Testis (tissue), 3 donors: ENCODE measurements around the gene VCAM1. TPM values are rescaled to one million over a fixed set of nuclear protein-coding genes. Genes with fewer than 3 reads are reported as not detected.

Experiments used
- DNase-seq: peaks from one replicate; pipeline ENCODE4 v3.0.0-alpha.2; 2019
- H3K27ac ChIP-seq, 2 donors: fragments of 200-600 bp; sonication (generic); one replicate each; pipeline ENCODE4 v1.5.1; 2019
- H3K27me3 ChIP-seq: fragments of 200-600 bp; sonication (generic); one replicate; pipeline ENCODE4 v1.5.1; 2019
- H3K36me3 ChIP-seq: fragments of 200-600 bp; sonication (generic); one replicate; pipeline ENCODE4 v1.5.1; 2017; ENCODE audit warnings: low read depth; ENCODE audit errors: missing control alignments
- H3K4me1 ChIP-seq: fragments of 200-600 bp; sonication (generic); one replicate; pipeline ENCODE4 v1.5.1; 2019
- H3K4me3 ChIP-seq, 2 donors: fragments of 200-600 bp; sonication (generic); one replicate each; pipeline ENCODE4 v1.5.1; 2017 to 2019
- H3K9me3 ChIP-seq: fragments of 200-600 bp; sonication (generic); one replicate; pipeline ENCODE4 v1.5.1; 2017
- POLR2A ChIP-seq: fragments of 450-650 bp; IDR thresholded peaks from one replicate; pipeline ENCODE4 v1.6.1; 2017; ENCODE audit warnings: antibody characterized with exemption, mild to moderate bottlenecking, moderate library complexity
- WGBS, 2 donors: methylation state at CpG; one replicate each; pipeline ENCODE4 v1.1.5; 2018; 5-methylcytosine and 5-hydroxymethylcytosine counted together
- intact Hi-C: fragments of 100-400 bp; cut with DNase I; formaldehyde crosslinking; loops from one replicate; pipeline ENCODE4 v1.15.1; 2023; ENCODE audit warnings: low total_unique reads
- polyA plus RNA-seq: library from polyadenylated mRNA; stranded (reverse); fragments of 350-450 nt; fragmentation: Illumina TruSeq; extraction: RNeasy Lipid Tissue Mini Kit (QIAGEN cat#74804); gene quantifications from one replicate; pipeline ENCODE4 v1.2.3, GENCODE V29; 2014; ENCODE audit warnings: low read depth, low replicate concordance; ENCODE audit not compliant: insufficient read depth
- total RNA-seq, 2 donors: library from RNA; depleted of rRNA; stranded (reverse); fragments of >200 nt; gene quantifications; one replicate each; pipeline ENCODE4 v1.2.3, GENCODE V29; 2016
- TF ChIP-seq, protein P1 (sequence below), 3 experiments: fragments of 450-650 bp in 2 of 3; fragments of 200-600 bp in 1 of 3; sonication (generic) in 1 of 3; IDR thresholded peaks; one replicate each; pipeline ENCODE4 v1.5.1; 2016 to 2019; ENCODE audit warnings: antibody characterized with exemption in 3 of 3, mild to moderate bottlenecking in 2 of 3, moderate library complexity in 1 of 3

VCAM1 gene
- total and polyA plus RNA-seq, 3 donors from 2014 or later: 4.1 to 11.7 (median 8.6) TPM

DNA sequence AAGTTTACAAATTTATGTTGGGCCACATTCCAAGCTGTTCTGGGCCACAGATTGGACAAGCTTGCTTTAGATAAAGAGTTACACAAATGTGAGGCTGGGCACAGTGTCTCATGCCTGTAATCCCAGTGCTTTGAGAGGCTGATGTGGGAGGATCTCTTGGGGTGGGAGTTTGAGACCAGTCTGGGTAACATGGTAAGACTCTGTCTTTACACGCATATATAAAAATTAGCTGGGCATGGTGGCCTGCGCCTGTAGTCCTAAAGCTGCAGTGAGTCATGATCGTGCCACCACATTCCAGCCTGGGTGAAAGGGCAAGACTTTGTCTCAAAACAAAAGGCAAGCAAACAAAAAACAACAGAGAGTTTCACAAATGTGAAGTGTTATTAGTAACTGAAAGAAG lies 5.9 kb upstream of the VCAM1 start:
- Histone ChIP-seq H3K36me3 (no peaks in the 10 kb centered on the region), H3K4me3 (no peak overlapping the region), H3K4me1 (no peaks in the 10 kb centered on the region), H3K9me3 (no peaks in the 10 kb centered on the region), H3K27me3 (no peaks in the 10 kb centered on the region), H3K27ac (no peak overlapping the region)
- TF ChIP-seq, protein P1, sequence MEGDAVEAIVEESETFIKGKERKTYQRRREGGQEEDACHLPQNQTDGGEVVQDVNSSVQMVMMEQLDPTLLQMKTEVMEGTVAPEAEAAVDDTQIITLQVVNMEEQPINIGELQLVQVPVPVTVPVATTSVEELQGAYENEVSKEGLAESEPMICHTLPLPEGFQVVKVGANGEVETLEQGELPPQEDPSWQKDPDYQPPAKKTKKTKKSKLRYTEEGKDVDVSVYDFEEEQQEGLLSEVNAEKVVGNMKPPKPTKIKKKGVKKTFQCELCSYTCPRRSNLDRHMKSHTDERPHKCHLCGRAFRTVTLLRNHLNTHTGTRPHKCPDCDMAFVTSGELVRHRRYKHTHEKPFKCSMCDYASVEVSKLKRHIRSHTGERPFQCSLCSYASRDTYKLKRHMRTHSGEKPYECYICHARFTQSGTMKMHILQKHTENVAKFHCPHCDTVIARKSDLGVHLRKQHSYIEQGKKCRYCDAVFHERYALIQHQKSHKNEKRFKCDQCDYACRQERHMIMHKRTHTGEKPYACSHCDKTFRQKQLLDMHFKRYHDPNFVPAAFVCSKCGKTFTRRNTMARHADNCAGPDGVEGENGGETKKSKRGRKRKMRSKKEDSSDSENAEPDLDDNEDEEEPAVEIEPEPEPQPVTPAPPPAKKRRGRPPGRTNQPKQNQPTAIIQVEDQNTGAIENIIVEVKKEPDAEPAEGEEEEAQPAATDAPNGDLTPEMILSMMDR (IDR thresholded peaks at IDR 0.05): no peak
- TF ChIP-seq POLR2A: no peak
- 90 to 95% methylated on average over 3 of the region's 3 CpGs for WGBS, 2 donors
- no peak for DNase-seq
- intact Hi-C loops: no loop called here

DNA sequence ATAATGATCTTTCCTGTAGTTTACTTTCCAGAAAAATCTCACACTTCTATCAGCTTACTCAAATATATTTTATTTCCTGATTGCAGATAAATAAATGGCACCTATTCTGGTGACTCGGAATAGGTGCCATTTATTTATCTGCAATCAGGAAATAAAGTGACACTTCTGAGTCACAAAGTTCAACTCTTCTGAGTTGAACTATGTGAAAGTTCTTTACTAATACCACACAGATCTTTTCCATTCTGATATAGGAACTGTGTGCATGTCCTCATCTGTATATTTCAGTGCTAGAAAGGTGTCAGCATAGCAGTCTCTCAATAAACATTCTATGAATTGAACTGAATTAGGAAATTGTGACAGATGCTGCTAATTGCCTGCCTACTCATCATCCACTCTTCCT lies 4.9 kb upstream of the VCAM1 start:
- WGBS, 2 donors: 89% methylated on average over 1 of the region's 1 CpG
- Histone ChIP-seq H3K27me3 (no peaks in the 10 kb centered on the region), H3K4me1 (no peaks in the 10 kb centered on the region), H3K27ac (no peak overlapping the region), H3K4me3 (no peak overlapping the region), H3K36me3 (no peaks in the 10 kb centered on the region), H3K9me3 (no peaks in the 10 kb centered on the region)
- no peak for DNase-seq
- no peak for TF ChIP-seq POLR2A
- TF ChIP-seq, protein P1 (IDR thresholded peaks at IDR 0.05): no peak
- intact Hi-C loops: no loop called here

DNA sequence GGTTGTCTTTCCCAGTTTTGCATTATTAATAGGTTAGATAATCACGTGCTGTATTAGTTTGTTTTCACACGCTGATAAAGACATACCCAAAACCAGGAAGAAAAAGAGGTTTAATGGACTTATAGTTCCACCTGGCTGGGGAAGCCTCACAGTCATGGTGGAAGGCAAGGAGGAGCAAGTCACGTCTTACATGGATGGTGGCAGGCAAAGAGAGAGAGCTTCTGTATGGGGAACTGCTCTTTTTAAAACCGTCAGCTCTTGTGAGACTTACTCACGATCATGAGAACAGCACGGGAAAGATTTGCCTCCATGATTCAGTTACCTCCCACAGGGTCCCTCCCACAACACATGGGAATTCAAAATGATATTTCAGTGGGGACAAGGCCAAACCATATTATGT lies 2.3 kb upstream of the VCAM1 start:
- Histone ChIP-seq H3K4me1 (no peaks in the 10 kb centered on the region), H3K4me3 (no peak overlapping the region), H3K27ac (no peak overlapping the region), H3K36me3 (no peaks in the 10 kb centered on the region), H3K27me3 (no peaks in the 10 kb centered on the region), H3K9me3 (no peaks in the 10 kb centered on the region)
- DNase-seq: no peak
- TF ChIP-seq, protein P1 (IDR thresholded peaks at IDR 0.05): no peak
- no peak for TF ChIP-seq POLR2A
- 84 to 88% methylated on average over 6 of the region's 6 CpGs for WGBS, 2 donors
- intact Hi-C loops: no loop called here

DNA sequence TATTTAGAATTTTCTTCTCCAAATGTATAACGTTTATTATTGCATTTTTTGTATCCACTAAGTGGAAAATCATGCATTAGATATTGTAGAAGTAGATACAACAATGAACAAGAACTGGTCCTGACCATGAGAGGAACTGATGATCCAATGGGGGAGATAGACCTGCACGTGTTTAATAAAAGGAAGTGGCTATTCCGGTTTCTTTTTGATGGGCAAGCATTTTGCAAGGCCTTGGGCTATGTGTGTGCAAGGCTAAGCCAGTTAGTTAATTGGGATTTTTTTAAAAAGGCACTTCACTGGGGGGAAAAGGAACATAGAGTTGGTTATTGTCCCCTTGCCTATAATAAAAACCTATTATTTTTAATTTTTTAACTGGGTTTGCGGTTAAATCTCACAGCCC lies 961 bp upstream of the VCAM1 start:
- H3K4me1 ChIP-seq: no peaks in the 10 kb centered on the region
- WGBS, 2 donors: 58 to 63% methylated on average over 4 of the region's 4 CpGs
- DNase-seq: no peak
- intact Hi-C loops: no loop called here
- no peak overlapping the region for H3K4me3 ChIP-seq
- no peaks in the 10 kb centered on the region for H3K36me3 ChIP-seq
- no peak overlapping the region for H3K27ac ChIP-seq
- no peaks in the 10 kb centered on the region for H3K9me3 ChIP-seq
- no peaks in the 10 kb centered on the region for H3K27me3 ChIP-seq
- TF ChIP-seq POLR2A: no peak
- TF ChIP-seq, protein P1 (IDR thresholded peaks at IDR 0.05): no peak

DNA sequence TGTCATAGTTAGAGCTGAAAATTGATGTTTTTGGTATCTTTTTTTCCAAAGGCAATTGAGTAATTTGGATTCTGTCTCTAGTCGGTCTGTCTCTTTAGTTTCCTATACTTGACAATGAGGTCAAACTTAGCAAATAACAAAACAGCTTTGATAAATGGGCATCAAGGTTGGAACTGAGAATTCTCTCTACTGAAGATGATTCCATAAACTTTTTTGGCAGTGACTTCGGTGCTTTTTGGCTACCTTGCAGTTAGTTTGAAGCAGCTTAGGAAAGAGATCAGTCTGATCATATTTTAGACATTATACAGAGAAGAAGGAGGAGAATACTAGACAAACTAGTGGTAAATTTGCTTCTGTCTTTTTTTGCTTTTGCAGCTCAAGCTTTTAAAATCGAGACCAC lies 559 bp downstream of the VCAM1 start:
- intact Hi-C loops: no loop called here
- DNase-seq: no peak
- peak overlapping the region in 1 of 2 donors; percentile 29 for H3K4me3 ChIP-seq
- no peaks in the 10 kb centered on the region for H3K4me1 ChIP-seq
- no peaks in the 10 kb centered on the region for H3K9me3 ChIP-seq
- H3K27me3 ChIP-seq: no peaks in the 10 kb centered on the region
- no peak for TF ChIP-seq POLR2A
- TF ChIP-seq, protein P1 (IDR thresholded peaks at IDR 0.05): no peak
- 26 to 32% methylated on average over 3 of the region's 3 CpGs for WGBS, 2 donors
- no peaks in the 10 kb centered on the region for H3K36me3 ChIP-seq
- H3K27ac ChIP-seq: peak overlapping the region in 1 of 2 donors; percentile 22
